Liver (tissue), 9 donors: ENCODE measurements around the gene SCN10A. TPM values are rescaled to one million over a fixed set of nuclear protein-coding genes. Genes with fewer than 3 reads are reported as not detected.

Experiments
- DNase-seq: peaks from one replicate; pipeline ENCODE4 v3.0.0-alpha.2; 2017; ENCODE audit warnings: low spot score
- H3K27ac ChIP-seq, 2 donors: one replicate each; pipeline ENCODE4 v1.7.0; 2013; ENCODE audit warnings: inconsistent platforms in 2 of 2, low read length in 2 of 2, control low read depth in 1 of 2, low read depth in 1 of 2, mild to moderate bottlenecking in 1 of 2
- H3K27me3 ChIP-seq, 4 donors: one replicate each; pipeline versions ENCODE4 v1.6.1 to v1.7.0; 2013; ENCODE audit warnings: low read length in 3 of 4, inconsistent platforms in 1 of 4, mild to moderate bottlenecking in 1 of 4, moderate library complexity in 1 of 4; ENCODE audit not compliant: control insufficient read depth in 4 of 4, insufficient read depth in 4 of 4
- H3K36me3 ChIP-seq, 4 donors: one replicate each; pipeline versions ENCODE4 v1.6.1 to v1.7.0; 2013; ENCODE audit warnings: low read length in 3 of 4, mild to moderate bottlenecking in 3 of 4, low read depth in 1 of 4, moderate library complexity in 1 of 4; ENCODE audit not compliant: control insufficient read depth in 4 of 4, insufficient read depth in 3 of 4
- H3K4me1 ChIP-seq, 4 donors: one replicate each; pipeline versions ENCODE4 v1.6.1 to v1.7.0; 2013; ENCODE audit warnings: low read length in 3 of 4, mild to moderate bottlenecking in 3 of 4, moderate library complexity in 1 of 4; ENCODE audit not compliant: control insufficient read depth in 4 of 4, insufficient read depth in 4 of 4
- H3K4me3 ChIP-seq, 3 donors: one replicate each; pipeline versions ENCODE4 v1.6.1 to v1.7.0; 2013; ENCODE audit warnings: low read length in 3 of 3, control low read depth in 1 of 3, low read depth in 1 of 3, mild to moderate bottlenecking in 1 of 3
- H3K9ac ChIP-seq, 2 donors: one replicate each; pipeline ENCODE4 v1.7.0; 2013; ENCODE audit warnings: low read length in 2 of 2, mild to moderate bottlenecking in 2 of 2, moderate library complexity in 2 of 2, control low read depth in 1 of 2, low read depth in 1 of 2
- H3K9me3 ChIP-seq, 4 donors: one replicate each; pipeline versions ENCODE4 v1.6.1 to v1.7.0; 2013; ENCODE audit warnings: low read length in 3 of 4; ENCODE audit not compliant: control insufficient read depth in 4 of 4
- EGR1 ChIP-seq, 2 donors: IDR thresholded peaks; 2 replicates each; pipeline ENCODE4 v1.6.1; 2016 to 2018; ENCODE audit warnings: antibody characterized with exemption in 2 of 2, low read depth in 2 of 2
- GABPA ChIP-seq, 2 donors: IDR thresholded peaks in 1 of 2; conservative IDR thresholded peaks in 1 of 2; 2 replicates each; pipeline ENCODE4 v1.6.1; 2016; ENCODE audit warnings: antibody characterized with exemption in 2 of 2, mild to moderate bottlenecking in 1 of 2, moderate library complexity in 1 of 2
- HNF4A ChIP-seq, 2 donors: conservative IDR thresholded peaks; 2 replicates each; pipeline ENCODE4 v1.6.1; 2016; ENCODE audit warnings: antibody characterized with exemption in 2 of 2, mild to moderate bottlenecking in 2 of 2
- MAX ChIP-seq: IDR thresholded peaks from 2 replicates; pipeline ENCODE4 v1.6.1; 2016; ENCODE audit warnings: antibody characterized with exemption
- RAD21 ChIP-seq, 2 donors: IDR thresholded peaks; 2 replicates each; pipeline ENCODE4 v1.6.1; 2016; ENCODE audit warnings: antibody characterized with exemption in 2 of 2, mild to moderate bottlenecking in 2 of 2
- RXRA ChIP-seq, 2 donors: IDR thresholded peaks; 2 replicates each; pipeline ENCODE4 v1.6.1; 2017 to 2018; ENCODE audit warnings: antibody characterized with exemption in 2 of 2, mild to moderate bottlenecking in 1 of 2
- SP1 ChIP-seq: IDR thresholded peaks from 2 replicates; pipeline ENCODE4 v1.6.1; 2018; ENCODE audit warnings: antibody characterized with exemption, mild to moderate bottlenecking
- TAF1 ChIP-seq: conservative IDR thresholded peaks from 2 replicates; pipeline ENCODE4 v1.6.1; 2016; ENCODE audit warnings: antibody characterized with exemption, mild to moderate bottlenecking
- YY1 ChIP-seq: IDR thresholded peaks from 2 replicates; pipeline ENCODE4 v1.6.1; 2016; ENCODE audit warnings: antibody characterized with exemption, mild to moderate bottlenecking
- ZBTB33 ChIP-seq: IDR thresholded peaks from 2 replicates; pipeline ENCODE4 v1.6.1; 2016; ENCODE audit warnings: antibody characterized with exemption
- WGBS: extraction: QIAGEN DNeasy Blood & Tissue Kit; methylation state at CpG from one replicate; pipeline ENCODE4 v1.1.7; 2013; 5-methylcytosine and 5-hydroxymethylcytosine counted together
- polyA plus RNA-seq, 2 donors: library from polyadenylated mRNA; stranded (reverse) in 1 of 2; unstranded in 1 of 2; fragments of 200-250 nt in 1 of 2; fragments of >200 nt in 1 of 2; fragmentation: Nextera tagmentation in 1 of 2; extraction: Ambion mirVana in 1 of 2; gene quantifications; one replicate each; pipeline versions ENCODE4 v1.2.1 to v1.2.3, GENCODE V29; 2013 to 2015
- total RNA-seq, 2 donors: library from RNA; depleted of rRNA; stranded (reverse); fragments of >200 nt; gene quantifications; one replicate each; pipeline ENCODE4 v1.2.3, GENCODE V29; 2014
- TF ChIP-seq, protein P1 (sequence below): IDR thresholded peaks from 2 replicates; pipeline ENCODE4 v1.6.1; 2016; ENCODE audit warnings: antibody characterized with exemption, mild to moderate bottlenecking
- TF ChIP-seq, protein P2 (sequence below): IDR thresholded peaks from 2 replicates; pipeline ENCODE4 v1.6.1; 2016; ENCODE audit warnings: antibody characterized with exemption
- donor health status: healthy.
- donor health status: healthy.
- donor health status: healthy.
- donor health status: healthy.
- donor health status: healthy.

Gene SCN10A
- total and polyA plus RNA-seq, 4 donors = under 0.01 TPM; not detected in 3

DNA sequence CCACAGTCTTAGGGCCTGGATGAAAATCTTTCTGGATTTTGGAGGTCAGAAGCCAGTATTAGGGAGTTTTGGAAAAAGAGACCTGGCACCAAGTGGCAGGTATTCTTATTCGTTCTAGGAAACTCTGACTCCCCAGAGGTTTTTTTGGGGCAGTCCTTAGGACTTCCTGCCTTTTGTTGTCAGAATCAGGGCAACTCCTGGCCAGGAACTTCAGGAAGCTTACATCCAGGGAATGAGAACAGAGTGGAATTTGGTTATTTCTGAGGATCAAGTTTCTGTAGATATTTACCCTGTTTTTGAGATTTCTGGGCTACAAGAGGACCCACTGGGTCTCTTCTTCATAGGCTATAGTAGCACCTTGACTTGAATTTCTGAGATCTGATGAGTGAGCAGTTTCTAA, 15.5 kb downstream of the SCN10A start:
- H3K27ac ChIP-seq = no peak overlapping the region
- no peaks in the 10 kb centered on the region for H3K9me3 ChIP-seq
- H3K4me3 ChIP-seq = no peak overlapping the region
- no peak overlapping the region for H3K9ac ChIP-seq
- 45% methylated on average over 1 of the region's 1 CpG for WGBS
- H3K27me3 ChIP-seq = no peaks in the 10 kb centered on the region
- no peaks in the 10 kb centered on the region for H3K36me3 ChIP-seq
- no peak for DNase-seq
- no peak for TF ChIP-seq YY1
- TF ChIP-seq, protein P1, sequence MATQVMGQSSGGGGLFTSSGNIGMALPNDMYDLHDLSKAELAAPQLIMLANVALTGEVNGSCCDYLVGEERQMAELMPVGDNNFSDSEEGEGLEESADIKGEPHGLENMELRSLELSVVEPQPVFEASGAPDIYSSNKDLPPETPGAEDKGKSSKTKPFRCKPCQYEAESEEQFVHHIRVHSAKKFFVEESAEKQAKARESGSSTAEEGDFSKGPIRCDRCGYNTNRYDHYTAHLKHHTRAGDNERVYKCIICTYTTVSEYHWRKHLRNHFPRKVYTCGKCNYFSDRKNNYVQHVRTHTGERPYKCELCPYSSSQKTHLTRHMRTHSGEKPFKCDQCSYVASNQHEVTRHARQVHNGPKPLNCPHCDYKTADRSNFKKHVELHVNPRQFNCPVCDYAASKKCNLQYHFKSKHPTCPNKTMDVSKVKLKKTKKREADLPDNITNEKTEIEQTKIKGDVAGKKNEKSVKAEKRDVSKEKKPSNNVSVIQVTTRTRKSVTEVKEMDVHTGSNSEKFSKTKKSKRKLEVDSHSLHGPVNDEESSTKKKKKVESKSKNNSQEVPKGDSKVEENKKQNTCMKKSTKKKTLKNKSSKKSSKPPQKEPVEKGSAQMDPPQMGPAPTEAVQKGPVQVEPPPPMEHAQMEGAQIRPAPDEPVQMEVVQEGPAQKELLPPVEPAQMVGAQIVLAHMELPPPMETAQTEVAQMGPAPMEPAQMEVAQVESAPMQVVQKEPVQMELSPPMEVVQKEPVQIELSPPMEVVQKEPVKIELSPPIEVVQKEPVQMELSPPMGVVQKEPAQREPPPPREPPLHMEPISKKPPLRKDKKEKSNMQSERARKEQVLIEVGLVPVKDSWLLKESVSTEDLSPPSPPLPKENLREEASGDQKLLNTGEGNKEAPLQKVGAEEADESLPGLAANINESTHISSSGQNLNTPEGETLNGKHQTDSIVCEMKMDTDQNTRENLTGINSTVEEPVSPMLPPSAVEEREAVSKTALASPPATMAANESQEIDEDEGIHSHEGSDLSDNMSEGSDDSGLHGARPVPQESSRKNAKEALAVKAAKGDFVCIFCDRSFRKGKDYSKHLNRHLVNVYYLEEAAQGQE = no peak
- TF ChIP-seq TAF1 = no peak
- no peak for TF ChIP-seq EGR1 (IDR thresholded peaks at IDR 0.05; ENCODE audit: low read depth in 2 of 2)
- TF ChIP-seq GABPA (IDR thresholded peaks at IDR 0.05 in 1 of 2, conservative IDR thresholded peaks at IDR 0.05 in 1 of 2) = no peak
- TF ChIP-seq RXRA (IDR thresholded peaks at IDR 0.05) = no peak
- TF ChIP-seq SP1 = no peak
- H3K4me1 ChIP-seq = no peaks in the 10 kb centered on the region

- no peaks in the 10 kb centered on the region for H3K9me3 ChIP-seq
- no peak for DNase-seq
- peaks cover 0 to 4% (median 0%) of the 10 kb centered on the region in 4 donors for H3K27me3 ChIP-seq
- 82% methylated on average over 8 of the region's 8 CpGs for WGBS
- TF ChIP-seq YY1 (no peak), HNF4A (conservative IDR thresholded peaks at IDR 0.05) (no peak), ZBTB33 (no peak), TAF1 (no peak), MAX (no peak), RAD21 (IDR thresholded peaks at IDR 0.05) (no peak), EGR1 (IDR thresholded peaks at IDR 0.05; ENCODE audit: low read depth in 2 of 2) (no peak)
- TF ChIP-seq, protein P1 = no peak
- TF ChIP-seq, protein P2, sequence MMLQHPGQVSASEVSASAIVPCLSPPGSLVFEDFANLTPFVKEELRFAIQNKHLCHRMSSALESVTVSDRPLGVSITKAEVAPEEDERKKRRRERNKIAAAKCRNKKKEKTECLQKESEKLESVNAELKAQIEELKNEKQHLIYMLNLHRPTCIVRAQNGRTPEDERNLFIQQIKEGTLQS = no peak
- H3K27ac ChIP-seq = no peak overlapping the region
- H3K4me3 ChIP-seq = no peak overlapping the region
- H3K9ac ChIP-seq = no peak overlapping the region
- no peaks in the 10 kb centered on the region for H3K4me1 ChIP-seq
- no peaks in the 10 kb centered on the region for H3K36me3 ChIP-seq
Measured at GRCh38 chr3:38793721-38794120, 22.3 kb downstream of the SCN10A start.
